ENCODE results near the gene PDE7B. TPM values are rescaled to one million over a fixed set of nuclear protein-coding genes. Genes with fewer than 3 reads are reported as not detected.

PDE7B gene
- total RNA-seq, 4 donors from 2014 or later, result 7.8 to 13.7 (median 8.6) TPM

GRCh38 chr6:136060759-136061158 lies 209.3 kb downstream of the PDE7B start:
- intact Hi-C loops (cut with DNase I), result no loop called here
- Histone ChIP-seq H3K27me3 (no peaks in the 10 kb centered on the region), H3K4me1 (peaks cover 0 to 4% of the 10 kb centered on the region in 2 donors), H3K4me3 (replicated peaks in 1 of 3) (no peak overlapping the region), H3K9me3 (no peaks in the 10 kb centered on the region), H3K36me3 (no peaks in the 10 kb centered on the region), H3K27ac (no peak overlapping the region)
- DNase-seq, result no peak
- no peak for TF ChIP-seq CTCF (IDR thresholded peaks at IDR 0.05)
- no peak for TF ChIP-seq POLR2A (IDR thresholded peaks at IDR 0.05)

GRCh38 chr6:136061701-136062100 lies 210.2 kb downstream of the PDE7B start:
- H3K36me3 ChIP-seq, result no peaks in the 10 kb centered on the region
- no peaks in the 10 kb centered on the region for H3K9me3 ChIP-seq
- peaks cover 0 to 13% of the 10 kb centered on the region in 2 donors for H3K4me1 ChIP-seq
- H3K27ac ChIP-seq, result no peak overlapping the region
- H3K4me3 ChIP-seq (replicated peaks in 1 of 3), result no peak overlapping the region
- 95 to 97% methylated on average over 5 of the region's 5 CpGs for WGBS, 2 donors
- intact Hi-C loops (cut with DNase I), result no loop called here
- H3K27me3 ChIP-seq, result no peaks in the 10 kb centered on the region
- TF ChIP-seq CTCF (IDR thresholded peaks at IDR 0.05) (no peak), POLR2A (IDR thresholded peaks at IDR 0.05) (no peak)
- DNase-seq, result no peak

- intact Hi-C loops (cut with DNase I), result no loop called here
- no peak for TF ChIP-seq CTCF (IDR thresholded peaks at IDR 0.05)
- no peak for TF ChIP-seq POLR2A (IDR thresholded peaks at IDR 0.05)
- WGBS, 2 donors, result 94 to 97% methylated on average over 3 of the region's 3 CpGs
Observed at GRCh38 chr6:136063096-136063495, 211.6 kb downstream of the PDE7B start.

GRCh38 chr6:136066005-136066404 lies 214.5 kb downstream of the PDE7B start:
- WGBS, 2 donors, result 74 to 77% methylated on average over 3 of the region's 3 CpGs
- Histone ChIP-seq H3K36me3 (no peaks in the 10 kb centered on the region), H3K4me1 (peaks cover 20 to 40% of the 10 kb centered on the region in 2 donors), H3K27me3 (no peaks in the 10 kb centered on the region), H3K4me3 (replicated peaks in 1 of 3) (no peak overlapping the region), H3K27ac (no peak overlapping the region), H3K9me3 (no peaks in the 10 kb centered on the region)
- intact Hi-C loops (cut with DNase I), result no loop called here
- DNase-seq, result no peak
- TF ChIP-seq POLR2A (IDR thresholded peaks at IDR 0.05), result no peak
- no peak for TF ChIP-seq CTCF (IDR thresholded peaks at IDR 0.05)

More at GRCh38 chr6:136063096-136063495, 211.6 kb downstream of the PDE7B start:
- DNase-seq, result no peak
- no peak overlapping the region for H3K4me3 ChIP-seq (replicated peaks in 1 of 3)
- no peaks in the 10 kb centered on the region for H3K27me3 ChIP-seq
- no peaks in the 10 kb centered on the region for H3K36me3 ChIP-seq
- H3K9me3 ChIP-seq, result no peaks in the 10 kb centered on the region
- H3K27ac ChIP-seq, result no peak overlapping the region
- peaks cover 11 to 26% of the 10 kb centered on the region in 2 donors for H3K4me1 ChIP-seq

- Histone ChIP-seq H3K4me3 (replicated peaks in 1 of 3) (no peak overlapping the region), H3K9me3 (no peaks in the 10 kb centered on the region), H3K27ac (peak overlapping the region; percentile 20 to 65 (median 64)), H3K4me1 (peaks cover 20 to 40% of the 10 kb centered on the region in 2 donors), H3K36me3 (no peaks in the 10 kb centered on the region), H3K27me3 (no peaks in the 10 kb centered on the region)
- TF ChIP-seq POLR2A (IDR thresholded peaks at IDR 0.05), result no peak
- no peak for TF ChIP-seq CTCF (IDR thresholded peaks at IDR 0.05)
- intact Hi-C loops (cut with DNase I), result no loop called here
- DNase-seq, result peak; percentile 37 to 53
- WGBS, 2 donors, result 48 to 55% methylated on average over 10 of the region's 10 CpGs
Observed at GRCh38 chr6:136067731-136068341, 216.3 kb downstream of the PDE7B start.

Data from thyroid gland (tissue), 4 donors.